ENCODE data around the gene FNTB.
"Not testable (repeated sequence)": the region's sequence is repeated elsewhere in the genome, so short reads cannot be mapped to it uniquely, and the experiment has no call there.

The FNTB gene

DNA sequence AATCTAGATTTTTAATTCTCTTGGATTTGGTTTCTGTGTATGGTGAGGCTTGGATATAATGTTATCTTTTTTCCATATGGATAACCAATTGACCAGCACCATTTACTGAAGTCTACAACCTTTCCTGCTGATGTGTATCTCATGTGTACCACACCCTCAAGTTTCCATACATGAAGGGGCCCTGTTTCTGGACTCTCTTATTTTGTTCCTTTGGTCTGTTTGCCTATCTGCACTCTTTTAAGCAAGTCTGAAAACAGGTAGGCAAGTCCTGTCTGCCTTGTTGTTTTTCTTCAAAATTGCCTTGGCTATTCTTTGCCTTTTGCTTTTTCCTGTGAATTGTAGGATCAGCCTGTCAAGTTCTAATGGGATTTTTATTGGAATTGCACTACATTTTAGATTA lies 71.0 kb downstream of the FNTB start:
- no peak for DNase-seq

- DNase-seq = no peak
Measured at GRCh38 chr14:65062096-65063075, 75.7 kb downstream of the FNTB start.

GRCh38 chr14:65065719-65066118 lies 79.0 kb downstream of the FNTB start:
- no peak for DNase-seq

- no peak for DNase-seq
Measured at GRCh38 chr14:65069874-65070413, 83.2 kb downstream of the FNTB start.

GRCh38 chr14:65070471-65070976 lies 83.8 kb downstream of the FNTB start:
- DNase-seq = peak; percentile 59

- DNase-seq = no peak
Measured at GRCh38 chr14:65071544-65071943, 84.8 kb downstream of the FNTB start.

DNA sequence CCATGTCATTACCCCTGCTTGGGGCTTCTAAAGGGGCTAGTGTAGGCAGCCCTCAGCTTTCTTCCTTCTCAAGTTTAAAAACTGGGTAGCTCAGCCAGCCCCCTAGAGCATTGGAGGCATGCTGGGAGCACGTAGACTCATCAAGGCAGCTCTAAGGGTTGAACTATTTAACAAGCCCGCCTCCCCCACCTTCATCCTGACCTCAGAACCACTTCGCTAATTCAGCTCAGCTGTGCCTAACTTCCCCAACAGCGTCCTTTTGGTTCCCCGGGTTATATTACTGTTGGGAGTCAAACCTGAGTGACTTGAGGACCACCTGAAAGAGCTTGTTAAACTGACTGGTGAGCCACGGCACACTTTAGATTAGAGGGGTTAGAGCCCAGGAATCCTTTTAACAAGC lies 85.6 kb downstream of the FNTB start:
- peak; percentile 58 for DNase-seq

- no peak for DNase-seq
Measured at GRCh38 chr14:65072937-65073336, 86.2 kb downstream of the FNTB start.

DNA sequence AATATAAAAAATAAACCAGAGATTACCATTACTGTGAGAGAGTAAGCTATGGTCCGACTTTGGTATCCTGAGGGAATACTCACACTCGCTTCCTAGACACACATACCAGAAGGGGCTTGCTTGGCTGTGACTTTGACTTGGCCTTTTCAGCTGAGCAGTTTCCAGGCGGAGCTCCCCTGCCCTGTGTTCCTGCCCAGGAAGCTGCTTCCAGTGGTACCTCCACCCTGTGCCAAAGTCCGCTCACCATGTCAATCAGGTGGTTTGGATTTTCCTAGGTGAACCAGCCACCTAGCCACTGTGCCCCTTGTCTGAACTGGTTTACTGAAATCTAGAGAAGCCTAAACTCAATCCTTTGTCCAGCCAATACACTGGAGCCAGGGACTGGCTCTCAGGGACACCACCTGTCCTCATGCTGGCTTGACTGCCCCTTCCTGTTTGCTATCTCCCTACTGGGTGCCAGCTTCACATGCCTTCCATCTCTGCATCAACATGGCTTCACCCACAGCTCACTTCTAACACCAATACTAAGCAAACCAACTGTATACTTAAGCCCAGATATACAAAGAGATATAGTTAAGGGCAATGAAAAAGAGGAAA lies 87.0 kb downstream of the FNTB start:
- DNase-seq = no peak

DNA sequence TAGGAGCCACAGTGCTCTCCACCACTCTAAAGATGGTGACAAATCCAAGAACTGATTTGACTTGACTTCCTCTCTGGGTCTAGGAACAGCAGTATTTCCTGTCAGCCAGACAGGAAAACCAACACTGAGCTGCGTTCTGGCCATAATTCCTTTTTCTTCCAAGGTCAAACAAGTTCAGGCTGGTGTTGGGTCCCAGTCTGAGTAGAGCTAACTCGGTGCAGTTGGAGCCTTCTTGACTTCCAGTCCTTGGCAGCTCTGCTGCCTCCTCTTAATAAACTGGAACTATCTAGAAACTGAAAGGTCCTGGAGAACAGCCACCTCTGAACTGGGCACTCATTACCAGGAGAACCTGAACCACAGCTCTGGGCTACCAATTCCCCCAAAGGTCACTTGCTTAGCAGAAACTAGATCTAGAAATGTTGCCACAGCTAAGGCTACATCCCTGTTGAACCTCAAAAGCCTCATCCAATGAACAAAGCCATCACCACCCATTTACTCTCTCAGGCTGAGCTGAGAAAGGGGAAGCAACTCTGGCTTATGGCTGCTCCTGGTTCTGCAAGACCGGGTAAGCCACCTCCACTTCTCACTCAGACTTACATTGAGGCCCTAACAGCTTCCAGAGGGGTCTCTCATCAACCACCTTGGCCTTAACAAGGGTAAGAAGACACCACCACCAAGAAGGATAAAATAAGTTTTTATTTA lies 87.9 kb downstream of the FNTB start:
- DNase-seq = peak; percentile 92

DNA sequence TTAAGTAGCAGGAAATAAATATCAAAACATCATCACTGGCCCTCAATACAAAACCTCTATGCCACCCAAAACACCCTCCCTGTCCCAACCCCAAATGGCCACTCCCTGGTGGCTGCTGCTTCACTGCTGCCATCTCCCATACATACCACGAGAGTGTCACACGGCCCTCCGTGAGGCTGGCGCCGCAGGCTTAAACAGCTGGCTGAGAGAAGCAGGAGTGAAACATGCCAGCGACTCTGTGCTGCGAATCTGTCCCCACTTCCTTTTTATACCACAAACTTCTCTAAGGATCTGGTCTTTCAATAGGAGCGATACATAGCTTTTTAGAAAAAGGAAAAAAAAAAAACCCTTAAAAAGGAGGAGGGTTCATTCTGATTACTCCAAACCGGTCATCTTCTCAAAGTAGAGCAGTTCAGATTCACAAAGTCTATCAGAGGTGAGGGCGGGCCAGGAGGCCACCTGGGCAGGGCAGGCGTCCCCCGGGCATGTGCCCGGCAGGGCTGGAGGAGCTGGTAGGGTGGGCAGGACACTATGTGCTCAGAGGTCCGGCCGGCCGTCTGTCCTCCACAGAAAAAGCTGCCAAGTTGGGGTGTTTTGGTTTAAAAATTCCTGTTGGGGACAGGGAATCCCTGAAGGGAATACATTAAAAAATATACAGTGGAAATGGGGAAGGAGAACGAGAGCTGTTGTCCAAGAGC lies 89.1 kb downstream of the FNTB start:
- peak; percentile 66 for DNase-seq

GRCh38 chr14:65077318-65077717 lies 90.6 kb downstream of the FNTB start:
- no peak for DNase-seq

DNA sequence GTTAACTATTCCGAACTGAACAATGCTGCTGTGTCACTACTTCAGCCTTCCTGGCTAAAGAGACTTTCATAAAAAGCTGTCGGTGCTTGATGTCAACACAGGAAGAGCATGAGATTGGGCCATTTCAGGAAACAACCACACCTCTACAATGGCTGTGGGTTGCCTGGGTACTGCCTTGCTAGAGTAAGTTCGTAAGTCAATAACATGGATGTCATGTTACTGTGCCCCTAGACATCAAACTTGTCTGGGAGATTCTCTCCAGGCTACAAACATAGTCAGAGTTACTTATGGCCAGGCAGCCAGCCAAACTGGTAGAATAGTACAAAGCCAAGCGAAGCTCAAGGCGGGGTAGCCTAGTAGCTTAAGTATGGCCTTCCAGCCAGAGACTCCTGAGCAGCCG lies 92.5 kb downstream of the FNTB start:
- DNase-seq = no peak

GRCh38 chr14:65079768-65080167 lies 93.1 kb downstream of the FNTB start:
- DNase-seq = no peak

- DNase-seq = no peak
Measured at GRCh38 chr14:65080960-65081747, 94.5 kb downstream of the FNTB start.

GRCh38 chr14:65082930-65083329 lies 96.2 kb downstream of the FNTB start:
- no peak for DNase-seq

GRCh38 chr14:65084554-65085505 lies 98.1 kb downstream of the FNTB start:
- no peak for DNase-seq

- not testable (repeated sequence) for DNase-seq
Measured at GRCh38 chr14:65086686-65087085, 100.0 kb downstream of the FNTB start.

DNA sequence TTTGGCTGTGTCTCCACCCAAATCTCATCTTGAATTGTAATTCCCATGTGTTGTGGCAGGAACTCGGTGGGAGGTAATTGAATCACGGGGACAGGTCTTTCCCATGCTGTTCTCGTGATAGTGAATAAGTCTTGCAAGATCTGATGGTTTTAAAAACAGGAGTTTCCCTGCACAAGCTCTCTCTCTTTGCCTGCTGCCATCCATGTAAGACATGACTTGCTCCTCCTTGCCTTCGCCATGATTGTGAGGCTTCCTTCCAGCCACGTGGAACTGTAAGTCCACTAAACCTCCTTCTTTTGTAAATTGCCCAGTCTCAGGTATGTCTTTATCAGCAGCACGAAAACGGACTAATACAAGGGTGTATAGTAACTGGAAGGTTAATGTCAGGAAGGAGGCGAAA lies 101.1 kb downstream of the FNTB start:
- DNase-seq = not testable (repeated sequence)

GRCh38 chr14:65092349-65092748 lies 105.7 kb downstream of the FNTB start:
- no peak for DNase-seq
